SK-N-SH treated with all-trans-retinoic acid at 6 μM for 48 hours (cell line): Measurements from ENCODE around the gene JHY.
A peak's percentile ranks its signal among the peaks of the same experiment; 100 is the strongest.

ENCODE experiments used
- ARNTL ChIP-seq: fragments of 450-650 bp; formaldehyde crosslinking; IDR thresholded peaks from 2 replicates; pipeline ENCODE4 v1.5.0; 2020; ENCODE audit warnings: low read depth, mild to moderate bottlenecking, moderate library complexity, borderline replicate concordance
- CSDC2 ChIP-seq: fragments of 250-450 bp; sonication (Bioruptor Pico); IDR thresholded peaks from 2 replicates; pipeline ENCODE4 v1.5.0; 2020; ENCODE audit warnings: mild to moderate bottlenecking, moderate library complexity
- CSRNP3 ChIP-seq: fragments of 250-450 bp; sonication (Bioruptor Pico); IDR thresholded peaks from 2 replicates; pipeline ENCODE4 v1.5.1; 2021; ENCODE audit warnings: mild to moderate bottlenecking, moderate library complexity
- GLIS3 ChIP-seq: fragments of 250-450 bp; sonication (Bioruptor Pico); IDR thresholded peaks from 2 replicates; pipeline ENCODE4 v1.5.0; 2020; ENCODE audit warnings: mild to moderate bottlenecking, moderate library complexity
- PPARA ChIP-seq: fragments of 250-450 bp; sonication (Bioruptor Pico); IDR thresholded peaks from 2 replicates; pipeline ENCODE4 v1.5.0; 2020; ENCODE audit warnings: mild to moderate bottlenecking, borderline replicate concordance
- RARB ChIP-seq: fragments of 250-450 bp; sonication (Bioruptor Pico); IDR thresholded peaks from 2 replicates; pipeline ENCODE4 v1.8.0; 2021; ENCODE audit warnings: mild to moderate bottlenecking, moderate library complexity
- TOX ChIP-seq: fragments of 250-450 bp; sonication (Bioruptor Pico); IDR thresholded peaks from 2 replicates; pipeline ENCODE4 v1.8.0; 2021; ENCODE audit warnings: mild to moderate bottlenecking, moderate library complexity, borderline replicate concordance
- ZFP30 ChIP-seq: fragments of 450-650 bp; formaldehyde crosslinking; IDR thresholded peaks from 2 replicates; pipeline ENCODE4 v1.5.0; 2022; ENCODE audit warnings: mild to moderate bottlenecking, moderate library complexity
- ZNF70 ChIP-seq: fragments of 450-650 bp; formaldehyde crosslinking; IDR thresholded peaks from 2 replicates; pipeline ENCODE4 v1.5.0; 2020; ENCODE audit warnings: mild to moderate bottlenecking, moderate library complexity
- ZNF8 ChIP-seq: fragments of 450-650 bp; formaldehyde crosslinking; IDR thresholded peaks from 2 replicates; pipeline ENCODE4 v1.5.0; 2020; ENCODE audit warnings: mild to moderate bottlenecking, moderate library complexity
- TF ChIP-seq, protein P1 (sequence below): fragments of 250-450 bp; sonication (Bioruptor Pico); IDR thresholded peaks from 2 replicates; pipeline ENCODE4 v1.8.0; 2020; ENCODE audit warnings: mild to moderate bottlenecking, moderate library complexity, borderline replicate concordance

- TF ChIP-seq ZNF70 (CRISPR knock-in tag) (no peak), GLIS3 (CRISPR knock-in tag) (no peak), ARNTL (no peak), ZNF8 (CRISPR knock-in tag) (0 out of 2 replicates have a peak, but pooled peaks have one; percentile 36), RARB (CRISPR knock-in tag) (no peak), TOX (CRISPR knock-in tag) (no peak), CSRNP3 (CRISPR knock-in tag) (no peak), PPARA (CRISPR knock-in tag) (no peak), CSDC2 (CRISPR knock-in tag) (no peak), ZFP30 (CRISPR knock-in tag) (no peak)
- TF ChIP-seq, protein P1, sequence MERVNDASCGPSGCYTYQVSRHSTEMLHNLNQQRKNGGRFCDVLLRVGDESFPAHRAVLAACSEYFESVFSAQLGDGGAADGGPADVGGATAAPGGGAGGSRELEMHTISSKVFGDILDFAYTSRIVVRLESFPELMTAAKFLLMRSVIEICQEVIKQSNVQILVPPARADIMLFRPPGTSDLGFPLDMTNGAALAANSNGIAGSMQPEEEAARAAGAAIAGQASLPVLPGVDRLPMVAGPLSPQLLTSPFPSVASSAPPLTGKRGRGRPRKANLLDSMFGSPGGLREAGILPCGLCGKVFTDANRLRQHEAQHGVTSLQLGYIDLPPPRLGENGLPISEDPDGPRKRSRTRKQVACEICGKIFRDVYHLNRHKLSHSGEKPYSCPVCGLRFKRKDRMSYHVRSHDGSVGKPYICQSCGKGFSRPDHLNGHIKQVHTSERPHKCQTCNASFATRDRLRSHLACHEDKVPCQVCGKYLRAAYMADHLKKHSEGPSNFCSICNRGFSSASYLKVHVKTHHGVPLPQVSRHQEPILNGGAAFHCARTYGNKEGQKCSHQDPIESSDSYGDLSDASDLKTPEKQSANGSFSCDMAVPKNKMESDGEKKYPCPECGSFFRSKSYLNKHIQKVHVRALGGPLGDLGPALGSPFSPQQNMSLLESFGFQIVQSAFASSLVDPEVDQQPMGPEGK (CRISPR knock-in tag), result no peak
These were observed 101.8 kb downstream of the JHY start for GRCh38 chr11:122984186-122985011.
